Activated T-cell treated with anti-CD3 and anti-CD28 coated beads, Interleukin-2, amount 50 U/mL, for 48 hours (primary cell): Measurements from ENCODE around the gene HFE.
A peak's percentile ranks its signal among the peaks of the same experiment; 100 is the strongest.
"Not testable (repeated sequence)": the region's sequence is repeated elsewhere in the genome, so short reads cannot be mapped to it uniquely, and the experiment has no call there.

Experiments used
- DNase-seq, 2 experiments: peaks; one replicate each; pipeline ENCODE4 v3.0.0-alpha.2; 2020

HFE gene

DNA sequence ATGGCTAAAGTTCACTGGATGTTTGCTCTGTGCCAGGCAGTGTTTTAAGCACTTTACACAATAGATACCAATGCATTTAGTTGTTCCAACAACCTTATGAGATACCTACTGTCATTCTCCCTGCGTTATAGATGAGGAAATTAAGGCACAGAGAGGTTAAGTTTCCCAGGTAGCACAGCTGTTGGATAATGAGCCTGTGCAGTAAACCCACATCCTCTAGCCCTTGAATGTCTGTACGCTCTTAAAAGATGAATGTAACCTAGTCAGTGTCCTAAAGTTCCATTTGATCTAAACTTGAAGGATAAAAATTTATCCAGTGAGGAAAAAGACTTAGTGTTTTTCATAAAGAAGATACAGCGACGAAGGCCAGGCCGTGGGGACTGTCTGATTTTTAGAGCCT lies 28.0 kb downstream of the HFE start:
- no peak for DNase-seq

DNA sequence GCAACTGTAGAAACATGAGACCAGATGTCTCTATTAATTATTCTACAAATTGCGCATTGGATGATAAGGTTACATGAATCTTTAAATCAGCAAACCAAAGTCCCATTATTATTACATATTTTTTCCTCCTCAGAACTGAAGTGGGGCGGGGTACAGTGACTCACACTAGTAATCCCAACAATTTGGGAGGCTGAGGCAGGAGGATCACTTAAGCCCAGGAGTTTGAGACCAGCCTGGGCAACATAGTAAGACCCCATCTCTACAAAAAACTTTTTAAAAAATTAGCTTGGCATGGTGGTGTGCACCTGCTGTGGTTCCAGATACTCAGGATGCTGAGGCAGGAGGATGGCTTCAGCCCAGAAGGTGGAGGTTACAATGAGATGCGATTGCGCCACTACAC lies 29.0 kb downstream of the HFE start:
- DNase-seq, result no peak

DNA sequence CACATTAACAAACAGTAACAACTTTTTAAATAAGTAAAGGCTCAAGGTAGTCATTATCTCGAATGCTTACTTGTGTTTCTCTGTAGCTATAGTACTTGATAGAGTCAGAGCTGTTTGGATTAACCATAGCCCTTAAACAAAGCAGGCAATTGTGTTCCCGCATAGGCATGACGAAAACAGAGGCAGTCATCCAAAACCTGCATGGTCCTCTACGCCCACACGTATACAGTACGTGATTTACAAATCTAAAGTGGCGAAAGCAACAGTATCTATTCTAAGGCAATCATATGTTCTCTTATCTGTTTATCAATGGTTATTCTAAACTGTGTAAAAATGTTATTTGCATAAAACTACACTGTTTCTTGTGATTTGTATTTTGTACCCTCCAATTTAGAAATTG lies 31.8 kb downstream of the HFE start:
- no peak for DNase-seq

DNA sequence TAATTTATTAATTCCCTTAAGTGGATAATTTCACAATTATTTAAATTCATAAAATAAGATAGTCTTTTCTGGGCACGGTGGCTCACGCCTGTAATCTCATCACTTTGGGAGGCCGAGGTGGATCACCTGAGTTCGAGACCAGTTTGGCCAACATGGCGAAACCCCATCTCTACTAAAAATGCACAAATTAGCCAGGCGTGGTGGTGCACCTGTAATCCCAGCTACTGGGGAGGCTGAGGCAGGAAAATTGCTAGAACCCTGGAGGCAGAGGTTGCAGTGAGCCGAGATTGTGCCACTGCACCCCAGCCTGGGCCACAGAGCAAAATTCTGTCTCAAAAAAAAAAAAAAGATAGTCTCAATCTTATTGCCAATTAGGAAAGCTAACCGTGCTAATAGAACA lies 32.9 kb downstream of the HFE start:
- DNase-seq, result not testable (repeated sequence)

DNA sequence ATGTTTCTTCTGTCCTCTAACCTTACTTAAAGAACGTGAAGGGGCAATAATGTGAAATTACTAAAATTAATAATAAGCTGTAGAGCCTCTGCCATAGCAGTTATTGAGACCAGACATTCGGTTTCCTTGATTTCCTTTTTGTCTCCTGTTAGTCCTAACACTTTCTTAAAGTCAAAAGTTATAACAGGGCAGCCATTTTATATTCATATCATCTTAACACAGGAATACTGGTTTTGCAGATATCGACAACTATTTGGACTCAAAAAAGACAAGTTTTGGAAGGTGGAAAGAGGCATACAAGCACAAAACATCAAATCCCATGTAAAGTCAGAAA lies 33.5 kb downstream of the HFE start:
- DNase-seq, result no peak

DNA sequence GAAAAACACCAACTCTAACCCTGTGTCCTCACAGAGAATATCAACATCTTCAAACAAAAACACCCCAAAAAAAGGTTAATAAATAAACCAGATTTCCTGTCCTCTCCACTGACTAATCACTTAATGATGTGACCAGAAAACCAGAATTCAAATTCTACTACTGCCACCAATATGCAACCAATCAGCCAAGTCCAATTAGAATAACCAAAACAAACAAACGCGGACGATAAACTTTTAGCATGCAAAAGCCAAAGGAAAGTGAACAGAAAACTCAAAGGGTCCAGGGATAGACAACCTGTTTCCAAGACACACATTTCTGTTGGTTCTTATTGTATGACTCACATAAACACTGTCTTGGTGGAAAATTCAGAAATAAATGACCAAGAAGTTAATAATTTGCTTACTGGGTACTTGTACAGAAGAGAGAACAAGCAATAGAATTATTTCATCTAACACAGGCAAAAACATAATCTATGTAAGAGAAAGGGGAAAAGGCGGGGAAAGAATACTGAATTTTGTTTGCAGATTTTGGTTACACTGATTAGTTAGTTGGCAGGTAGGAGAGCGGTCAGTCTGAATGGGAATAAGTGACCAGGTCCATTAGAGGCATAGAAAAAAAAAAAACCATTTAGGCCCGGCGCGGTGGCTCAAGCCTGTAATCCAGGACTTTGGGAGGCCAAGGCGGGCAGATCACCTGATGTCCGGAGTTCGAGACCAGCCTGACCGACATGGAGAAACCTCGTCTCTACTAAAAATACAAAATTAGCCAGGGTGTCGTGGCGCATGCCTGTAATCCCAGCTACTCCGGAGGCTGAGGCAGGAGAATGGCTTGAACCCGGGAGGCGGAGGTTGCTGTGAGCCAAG lies 34.1 kb downstream of the HFE start:
- no peak for DNase-seq

DNA sequence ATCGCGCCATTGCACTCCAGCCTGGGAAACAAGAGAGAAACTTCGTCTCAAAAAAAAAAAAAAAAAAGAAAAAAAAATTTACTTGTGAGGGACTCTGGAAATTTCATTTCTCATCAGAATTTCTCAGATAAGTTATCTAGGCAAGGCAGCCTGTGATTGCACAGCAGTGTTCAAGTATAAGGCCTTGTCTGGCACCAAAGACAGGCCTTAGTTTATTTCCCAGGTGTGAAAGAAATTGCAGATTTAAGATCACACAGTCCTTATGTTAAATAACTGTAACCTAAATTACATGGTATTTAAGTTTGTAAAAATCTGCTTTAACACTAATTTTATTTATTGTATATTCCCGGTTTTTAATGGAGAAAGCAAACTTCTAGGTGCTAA lies 34.8 kb downstream of the HFE start:
- DNase-seq, result no peak

DNA sequence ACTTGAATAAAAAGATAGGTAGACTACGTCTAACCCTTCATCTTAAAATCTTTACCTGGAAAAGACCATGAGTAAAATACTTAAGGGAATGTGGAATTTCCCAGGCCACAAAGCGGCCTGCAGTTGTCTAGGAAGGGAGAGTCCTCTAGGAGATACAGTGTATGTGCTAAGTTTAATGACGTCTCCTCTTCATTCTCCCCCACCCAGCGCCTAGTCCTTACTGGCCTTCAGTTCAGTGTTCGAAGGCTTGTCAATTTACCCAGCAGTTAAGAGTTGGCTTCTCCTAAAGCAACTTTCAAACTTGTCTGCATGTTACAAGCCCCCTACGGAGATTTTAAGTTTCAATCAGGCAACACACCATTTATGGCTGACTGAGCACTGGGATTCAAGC lies 35.2 kb downstream of the HFE start:
- DNase-seq, result peak; percentile 38 to 40

DNA sequence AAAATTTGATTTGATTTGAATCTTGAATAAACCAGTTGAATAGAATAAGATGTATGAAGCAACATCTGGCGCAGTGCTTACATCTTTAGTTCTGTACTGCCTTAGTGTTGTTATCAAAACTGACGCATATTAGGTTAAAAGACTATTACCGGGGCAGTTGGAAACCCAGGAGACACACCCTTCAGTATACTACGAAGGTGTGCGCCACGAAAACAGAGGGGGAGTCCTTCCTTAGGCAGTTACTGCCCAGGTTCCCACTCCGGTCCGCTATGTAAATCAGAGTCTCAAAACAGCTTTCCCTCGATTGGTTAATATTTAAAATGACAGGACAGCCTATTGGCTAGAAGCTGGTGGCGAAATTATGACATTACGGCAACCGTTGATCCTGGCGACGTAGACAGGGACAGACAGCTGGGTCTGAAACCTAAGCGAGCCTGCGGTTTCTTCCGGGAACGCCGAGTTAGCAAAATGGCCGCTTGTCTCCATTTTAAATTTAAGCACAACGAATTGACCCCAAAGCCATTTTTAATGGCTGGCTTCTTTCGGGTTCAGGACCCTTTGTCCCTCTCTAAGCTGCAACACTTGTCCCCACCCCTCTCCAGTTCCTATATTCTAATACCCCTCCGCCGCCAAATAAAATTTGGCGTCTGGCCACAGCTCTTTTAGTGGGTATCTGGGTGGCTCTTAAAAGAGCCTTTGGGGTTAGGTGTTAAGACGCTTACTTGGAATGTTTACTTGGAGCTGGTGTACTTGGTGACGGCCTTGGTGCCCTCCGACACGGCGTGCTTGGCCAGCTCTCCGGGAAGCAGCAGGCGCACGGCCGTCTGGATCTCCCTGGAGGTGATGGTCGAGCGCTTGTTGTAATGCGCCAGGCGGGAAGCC lies 35.8 kb downstream of the HFE start:
- DNase-seq, result peak; percentile 87 to 88

DNA sequence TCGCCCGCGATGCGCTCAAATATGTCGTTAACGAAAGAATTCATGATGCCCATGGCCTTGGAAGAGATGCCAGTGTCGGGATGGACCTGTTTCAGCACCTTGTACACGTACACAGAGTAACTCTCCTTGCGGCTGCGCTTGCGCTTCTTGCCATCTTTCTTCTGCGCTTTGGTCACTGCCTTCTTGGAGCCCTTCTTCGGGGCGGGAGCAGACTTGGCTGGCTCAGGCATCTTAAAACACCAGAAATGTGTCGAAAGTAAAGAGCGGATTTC lies 36.4 kb downstream of the HFE start:
- peak; percentile 89 for DNase-seq

DNA sequence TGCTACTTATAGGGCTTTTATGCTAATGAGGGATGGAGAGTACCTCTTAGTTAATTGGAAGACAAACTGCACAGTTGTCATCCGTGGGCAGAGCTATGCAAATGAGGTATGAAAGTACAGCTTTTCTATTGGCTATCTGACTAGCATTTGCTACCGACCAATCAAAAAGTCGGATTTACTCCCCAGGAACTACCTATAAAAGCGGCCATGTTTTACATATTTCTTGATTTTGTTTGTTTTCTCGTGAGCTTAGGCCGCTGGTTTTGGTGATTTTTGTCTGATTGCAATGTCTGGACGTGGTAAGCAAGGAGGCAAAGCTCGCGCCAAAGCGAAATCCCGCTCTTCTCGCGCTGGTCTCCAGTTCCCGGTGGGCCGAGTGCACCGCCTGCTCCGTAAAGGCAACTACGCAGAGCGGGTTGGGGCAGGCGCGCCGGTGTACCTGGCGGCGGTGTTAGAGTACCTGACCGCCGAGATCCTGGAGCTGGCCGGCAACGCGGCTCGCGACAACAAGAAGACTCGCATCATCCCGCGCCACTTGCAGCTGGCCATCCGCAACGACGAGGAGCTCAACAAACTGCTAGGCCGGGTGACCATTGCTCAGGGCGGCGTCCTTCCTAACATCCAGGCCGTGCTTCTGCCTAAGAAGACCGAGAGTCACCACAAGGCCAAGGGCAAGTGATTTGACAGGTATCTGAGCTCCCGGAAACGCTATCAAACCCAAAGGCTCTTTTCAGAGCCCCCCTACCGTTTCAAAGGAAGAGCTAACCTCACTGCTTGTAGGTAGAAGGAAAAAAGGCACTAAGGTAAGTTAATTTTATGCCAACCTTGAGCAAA lies 36.9 kb downstream of the HFE start:
- DNase-seq, result peak; percentile 84

DNA sequence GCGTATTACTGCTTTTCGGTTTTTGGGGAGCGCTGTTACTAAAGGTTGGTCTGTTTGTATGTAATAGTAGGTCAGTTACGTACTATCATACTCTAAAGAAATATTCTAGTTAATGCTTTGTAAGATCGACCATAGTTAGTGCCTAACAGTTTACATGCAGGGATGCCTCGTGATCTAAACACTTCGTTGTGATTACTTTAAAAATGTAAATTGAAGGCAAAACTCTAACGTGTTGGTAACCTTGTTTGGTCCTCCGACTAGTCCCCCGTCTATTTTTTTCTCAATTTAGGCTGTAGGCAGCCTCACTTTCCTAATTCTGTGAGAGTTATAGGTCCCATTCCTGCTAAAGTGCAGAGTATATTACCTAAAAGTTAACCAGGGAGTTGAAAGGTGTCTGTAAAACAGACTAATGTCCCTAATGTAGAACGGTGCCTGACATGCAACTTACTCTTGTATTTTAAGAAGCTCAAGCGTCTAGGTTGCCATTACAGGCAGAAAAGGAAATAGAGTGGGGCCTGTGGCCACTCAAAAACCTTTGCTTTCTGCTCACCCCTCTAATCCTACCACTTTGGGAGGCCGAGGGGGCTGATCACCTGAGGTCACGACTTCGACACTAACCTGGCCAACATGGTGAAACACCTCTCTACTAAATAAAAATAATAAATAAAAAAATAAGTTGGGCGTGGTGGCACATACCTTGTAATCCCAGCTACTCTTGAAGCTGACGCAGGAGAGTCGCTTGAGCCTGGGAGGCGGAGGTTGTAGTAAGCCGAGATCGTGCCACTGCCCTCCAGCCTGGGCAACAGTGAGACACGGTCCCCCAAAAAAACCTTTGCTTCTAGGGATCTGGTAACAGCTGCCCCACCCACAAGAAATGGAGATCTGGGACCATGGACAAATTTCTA lies 37.8 kb downstream of the HFE start:
- peak; percentile 48 to 50 for DNase-seq

DNA sequence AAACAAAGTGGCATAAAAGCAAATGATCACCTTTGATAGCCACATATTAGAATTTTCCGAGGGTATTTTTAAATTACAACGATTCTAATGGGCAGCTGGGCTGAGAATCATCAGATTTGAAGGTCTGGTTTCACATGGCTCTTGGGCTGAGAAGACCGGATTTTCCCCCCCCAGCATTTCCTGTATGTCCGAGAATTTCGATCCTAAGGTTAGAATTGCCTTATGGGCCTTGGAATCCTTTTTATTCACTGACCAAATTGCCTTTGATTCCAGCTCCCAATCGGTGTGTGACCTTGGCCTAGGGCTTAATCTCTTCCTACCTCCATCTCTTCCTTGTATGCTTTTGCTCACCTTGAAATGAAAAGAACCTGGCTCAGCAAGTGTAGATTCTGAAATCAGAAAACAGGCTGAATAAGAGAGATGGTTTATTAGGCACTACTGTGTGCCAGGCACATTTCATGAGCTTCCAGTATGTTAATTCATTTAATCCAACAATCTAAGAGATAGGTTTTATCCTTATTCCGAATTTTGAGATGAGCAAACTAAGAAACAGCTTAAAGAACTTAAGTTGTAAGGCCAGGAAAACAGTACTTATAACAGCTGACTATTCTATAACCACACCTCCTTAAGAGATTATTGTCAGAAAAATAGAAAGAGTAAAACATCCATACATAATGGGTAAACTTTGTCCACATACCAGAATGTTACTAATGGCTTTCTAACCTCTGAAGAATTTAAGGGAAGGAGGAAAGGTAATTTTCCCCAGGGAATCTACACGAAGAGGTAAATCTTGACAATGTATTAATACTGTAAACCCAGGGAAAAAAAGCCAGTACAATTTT lies 39.4 kb downstream of the HFE start:
- no peak for DNase-seq

DNA sequence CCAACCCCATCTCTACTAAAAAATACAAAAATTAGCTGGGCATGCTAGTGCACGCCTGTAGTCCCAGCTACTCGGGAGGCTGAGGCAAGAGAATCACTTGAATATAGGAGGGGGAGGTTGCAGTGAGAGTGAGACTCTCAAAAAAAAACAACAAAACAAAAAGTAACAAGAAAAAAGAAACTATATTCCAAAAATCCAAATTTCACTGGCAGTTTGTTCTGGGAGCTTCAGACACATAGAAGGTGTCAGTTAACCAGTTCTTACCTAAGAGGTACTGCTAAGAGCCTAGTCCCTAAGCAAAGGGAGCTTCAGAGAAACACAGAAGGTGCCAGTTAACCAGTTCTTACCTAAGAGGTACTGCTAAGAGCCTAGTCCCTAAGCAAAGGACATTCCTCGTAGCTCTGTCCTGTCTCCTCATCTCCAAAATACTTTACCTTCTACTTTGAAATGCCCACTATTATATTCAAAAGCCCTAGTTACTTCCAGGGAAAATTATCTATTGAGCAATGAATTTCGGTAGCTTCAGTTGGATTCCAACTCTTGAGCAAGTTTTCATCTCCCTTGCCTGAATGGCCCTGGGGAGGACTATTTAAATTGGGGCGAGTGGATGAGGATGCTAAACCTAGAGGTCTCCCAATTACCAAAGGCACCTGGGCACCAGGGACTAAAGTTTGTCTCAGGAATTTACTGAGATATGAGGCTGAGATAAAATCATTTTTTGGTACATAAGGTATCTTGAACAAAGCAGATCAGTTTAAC lies 41.0 kb downstream of the HFE start:
- no peak for DNase-seq

DNA sequence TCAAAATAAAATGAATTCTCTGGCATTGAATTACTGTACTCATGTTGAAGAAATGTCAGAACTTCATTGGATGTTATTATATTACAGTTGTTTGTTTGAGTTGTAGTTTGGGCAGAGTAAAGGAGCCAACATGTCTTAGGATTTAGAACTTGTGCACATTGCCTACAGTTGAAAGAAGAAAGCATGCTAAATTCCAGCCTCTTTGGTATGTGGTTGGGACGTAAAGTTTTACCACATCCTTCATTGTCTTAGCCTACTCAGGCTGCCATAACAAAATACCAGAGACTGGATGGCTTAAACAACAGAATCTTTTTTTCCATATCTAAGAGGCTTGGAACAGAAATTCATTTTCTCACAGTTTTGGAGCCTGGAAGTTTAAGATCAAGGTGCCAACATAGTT lies 42.4 kb downstream of the HFE start:
- no peak for DNase-seq

DNA sequence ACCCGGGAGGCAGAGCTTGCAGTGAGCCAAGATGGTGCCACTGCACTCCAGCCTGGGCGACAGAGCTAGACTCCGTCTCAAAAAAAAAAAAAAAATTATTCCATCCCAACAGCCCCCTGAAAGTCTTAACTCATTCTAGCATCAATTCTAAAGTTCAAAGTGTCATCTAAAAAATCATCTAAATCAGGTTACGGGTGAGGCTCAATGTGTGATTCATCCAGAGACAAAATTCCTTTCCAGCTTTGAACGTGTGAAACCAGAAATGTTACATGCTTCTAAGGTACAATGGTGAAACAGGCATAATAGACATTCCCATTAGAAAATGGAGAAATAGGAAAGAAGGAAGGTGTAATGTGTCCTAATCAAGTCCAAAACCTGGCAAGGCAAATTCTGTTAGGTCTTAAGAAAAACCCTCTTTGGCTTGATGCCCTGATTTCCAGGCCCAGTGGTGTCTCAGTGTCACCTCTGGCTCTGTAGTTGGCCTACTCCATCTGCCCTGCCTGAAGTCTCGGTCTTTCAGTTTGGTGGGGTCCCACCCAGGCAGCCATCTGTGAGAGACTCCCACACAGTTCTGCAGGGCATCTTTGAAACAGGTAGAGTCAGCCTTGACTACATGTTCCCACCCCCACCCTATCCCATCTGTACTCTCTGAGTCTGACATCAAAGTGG lies 43.5 kb downstream of the HFE start:
- DNase-seq, result no peak

DNA sequence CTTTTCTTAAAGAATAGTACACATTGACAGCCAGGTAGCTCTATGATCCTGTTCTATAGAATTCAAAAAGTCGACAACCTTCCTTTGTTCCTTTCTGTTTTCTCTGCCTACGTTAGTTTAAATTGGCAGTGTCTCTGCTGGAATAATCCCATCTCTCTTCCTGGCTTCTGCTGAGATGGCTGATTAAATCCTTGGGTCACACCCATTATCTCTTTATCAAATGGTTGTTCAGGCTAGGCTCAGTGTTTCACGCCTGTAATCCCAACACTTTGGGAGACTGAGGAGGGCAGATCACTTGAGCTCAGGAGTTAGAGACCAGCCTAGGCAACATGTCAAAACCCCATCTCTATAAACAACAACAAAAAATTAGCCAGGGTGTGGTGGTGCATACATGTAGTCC lies 44.4 kb downstream of the HFE start:
- no peak for DNase-seq

DNA sequence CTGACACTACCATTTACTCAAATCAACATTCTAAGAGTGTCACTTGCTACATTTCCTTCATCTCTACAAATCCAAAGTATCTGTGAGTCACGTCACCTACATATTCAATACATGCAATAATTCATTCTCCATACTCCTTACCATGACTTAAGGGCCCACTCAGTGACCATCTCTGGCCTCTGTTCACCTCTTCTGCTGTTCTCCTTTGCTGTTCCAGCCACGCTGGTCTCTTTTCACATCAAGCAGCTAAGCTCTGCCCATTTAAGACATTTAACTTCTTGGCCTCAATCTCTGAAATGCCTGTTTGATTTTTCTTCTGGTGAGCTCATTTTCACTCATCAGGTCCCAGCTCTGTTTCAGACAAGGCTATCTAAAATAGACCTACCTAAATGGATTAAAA lies 46.5 kb downstream of the HFE start:
- DNase-seq, result no peak

DNA sequence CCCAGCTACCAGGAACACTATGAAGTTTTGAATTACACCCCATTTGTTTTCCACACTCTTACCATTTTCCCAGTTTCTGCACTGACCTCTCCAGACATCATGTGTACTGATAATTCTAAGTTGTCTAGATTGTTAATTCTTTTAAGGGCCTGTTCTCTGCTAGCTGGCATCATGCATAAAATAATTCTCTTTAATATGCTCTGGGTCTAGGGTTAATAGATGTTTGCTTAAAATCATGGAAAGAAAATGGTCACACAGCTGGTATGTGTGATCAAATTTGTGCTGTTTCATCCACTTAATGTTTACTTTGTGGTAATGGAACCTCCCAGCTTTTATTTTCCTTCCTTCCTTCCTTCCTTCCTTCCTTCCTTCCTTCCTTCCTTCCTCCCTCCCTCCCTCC lies 49.1 kb downstream of the HFE start:
- no peak for DNase-seq

DNA sequence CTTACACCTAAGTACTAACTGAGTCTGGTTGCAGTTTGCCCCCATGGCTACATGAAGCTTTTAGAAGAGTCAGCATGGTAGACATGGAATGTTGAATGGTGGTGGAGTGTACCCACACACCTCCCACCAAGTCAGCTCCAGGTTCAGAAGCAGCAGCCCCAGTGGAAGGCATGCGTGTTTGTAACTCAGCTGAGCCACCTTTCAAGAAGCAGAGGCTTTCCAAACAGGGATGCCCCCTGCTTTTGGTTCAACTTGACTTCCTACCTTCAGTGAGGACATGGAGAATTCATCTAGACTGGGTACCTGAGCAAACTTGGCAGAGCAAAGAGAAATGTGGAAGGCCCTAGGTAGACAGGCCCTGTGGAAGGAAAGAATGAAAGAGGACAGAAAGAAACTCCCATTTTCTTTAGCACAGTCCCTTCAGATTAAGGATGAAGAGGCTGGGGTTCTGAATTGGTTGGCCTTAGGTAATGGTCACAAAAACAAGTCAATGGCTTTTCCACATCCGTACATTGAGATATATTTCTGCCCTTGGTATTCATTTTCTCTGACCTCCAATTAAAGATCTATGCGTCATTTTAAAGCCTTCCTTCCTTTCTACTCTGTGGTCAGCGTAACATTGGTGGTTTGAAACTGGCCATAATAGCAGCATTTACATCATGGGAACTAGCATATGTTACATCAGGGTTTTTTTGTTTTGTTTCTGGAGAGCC lies 53.2 kb downstream of the HFE start:
- no peak for DNase-seq
